Stimulated activated CD8-positive, alpha-beta memory T cell treated with anti-CD3 and anti-CD28 coated beads, Interleukin-15, amount 100 ng/mL, for 1 hour (primary cell): ENCODE data around the gene VEGFB.

Experiments
- DNase-seq: peaks from one replicate; pipeline ENCODE4 v3.0.0-alpha.2; 2020; ENCODE audit warnings: low read depth

VEGFB gene

GRCh38 chr11:64233913-64234586 lies at the start of gene VEGFB:
Gene VEGFB (plus strand): TSS chr11:64234584. CDS start chr11:64234834, 250 bp downstream.
- no peak for DNase-seq

- DNase-seq, result no peak
Observed at GRCh38 chr11:64185175-64185692, 49.1 kb upstream of the VEGFB start.

- peak; percentile 96 for DNase-seq
Observed at GRCh38 chr11:64185693-64186491, 48.5 kb upstream of the VEGFB start, which contains the start of gene STIP1. Gene STIP1 (plus strand): TSS chr11:64186171. CDS start chr11:64186262, 91 bp downstream.

GRCh38 chr11:64186492-64187165 lies 47.8 kb upstream of the VEGFB start:
- no peak for DNase-seq

GRCh38 chr11:64192434-64192833 lies 42.0 kb upstream of the VEGFB start:
- DNase-seq, result no peak

- no peak for DNase-seq
Observed at GRCh38 chr11:64196626-64197025, 37.8 kb upstream of the VEGFB start.

- DNase-seq, result no peak
Observed at GRCh38 chr11:64198511-64198910, 35.9 kb upstream of the VEGFB start.

GRCh38 chr11:64201543-64201942 lies 32.8 kb upstream of the VEGFB start:
- DNase-seq, result no peak

- no peak for DNase-seq
Observed at GRCh38 chr11:64202992-64203391, 31.4 kb upstream of the VEGFB start.

- DNase-seq, result no peak
Observed at GRCh38 chr11:64203421-64204079, 30.8 kb upstream of the VEGFB start.

- no peak for DNase-seq
Observed at GRCh38 chr11:64204080-64204440, 30.3 kb upstream of the VEGFB start.

GRCh38 chr11:64204464-64204989 lies 29.9 kb upstream of the VEGFB start:
- DNase-seq, result peak; percentile 70

GRCh38 chr11:64206457-64207255 lies 27.7 kb upstream of the VEGFB start, which contains the start of gene FERMT3:
Gene FERMT3 (plus strand): TSS chr11:64206721. CDS start chr11:64207365, 644 bp downstream.
- DNase-seq, result no peak

- peak; percentile 50 for DNase-seq
Observed at GRCh38 chr11:64207256-64208085, 26.9 kb upstream of the VEGFB start.

GRCh38 chr11:64208086-64208795 lies 26.1 kb upstream of the VEGFB start:
- DNase-seq, result no peak

- DNase-seq, result no peak
Observed at GRCh38 chr11:64208796-64209562, 25.4 kb upstream of the VEGFB start.

GRCh38 chr11:64209563-64209843 lies 24.9 kb upstream of the VEGFB start:
- no peak for DNase-seq

- DNase-seq, result no peak
Observed at GRCh38 chr11:64210301-64211020, 23.9 kb upstream of the VEGFB start.
